ENCODE data around the gene RIOK3.
A peak's percentile ranks its signal among the peaks of the same experiment; 100 is the strongest.

Gene RIOK3

DNA sequence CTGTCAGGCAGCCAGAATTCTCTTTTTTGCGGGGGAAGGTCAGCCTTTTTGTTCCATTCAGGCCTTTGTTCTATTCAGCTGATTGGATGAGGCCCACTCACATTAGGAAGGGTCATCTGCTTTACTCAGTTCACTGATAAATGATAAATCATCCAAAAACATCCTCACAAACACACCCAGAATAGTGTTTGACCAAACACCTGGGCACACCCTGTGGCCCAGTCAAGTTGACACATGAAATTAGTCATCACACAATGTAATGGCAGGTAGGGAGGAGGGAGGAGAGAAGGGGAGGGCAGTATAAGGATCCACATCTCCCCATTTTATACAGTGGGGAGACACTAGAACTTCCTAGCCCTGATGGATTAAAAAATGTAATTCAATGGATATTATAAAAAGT lies 41.9 kb downstream of the RIOK3 start:
- Histone ChIP-seq H3K27ac (no peak overlapping the region), H3K9me3 (peaks cover 10% of the 10 kb centered on the region), H3K4me2 (no peak overlapping the region), H3K27me3 (no peaks in the 10 kb centered on the region), H3K4me1 (peaks cover 28% of the 10 kb centered on the region; the same call in 1 of the 2 replicates), H3K36me3 (no peaks in the 10 kb centered on the region), H4K20me1 (no peaks in the 10 kb centered on the region), H3K4me3 (no peak overlapping the region), H3K9ac (no peak overlapping the region)
- no peak for TF ChIP-seq Cebpa-rat (IDR thresholded peaks at IDR 0.05)

DNA sequence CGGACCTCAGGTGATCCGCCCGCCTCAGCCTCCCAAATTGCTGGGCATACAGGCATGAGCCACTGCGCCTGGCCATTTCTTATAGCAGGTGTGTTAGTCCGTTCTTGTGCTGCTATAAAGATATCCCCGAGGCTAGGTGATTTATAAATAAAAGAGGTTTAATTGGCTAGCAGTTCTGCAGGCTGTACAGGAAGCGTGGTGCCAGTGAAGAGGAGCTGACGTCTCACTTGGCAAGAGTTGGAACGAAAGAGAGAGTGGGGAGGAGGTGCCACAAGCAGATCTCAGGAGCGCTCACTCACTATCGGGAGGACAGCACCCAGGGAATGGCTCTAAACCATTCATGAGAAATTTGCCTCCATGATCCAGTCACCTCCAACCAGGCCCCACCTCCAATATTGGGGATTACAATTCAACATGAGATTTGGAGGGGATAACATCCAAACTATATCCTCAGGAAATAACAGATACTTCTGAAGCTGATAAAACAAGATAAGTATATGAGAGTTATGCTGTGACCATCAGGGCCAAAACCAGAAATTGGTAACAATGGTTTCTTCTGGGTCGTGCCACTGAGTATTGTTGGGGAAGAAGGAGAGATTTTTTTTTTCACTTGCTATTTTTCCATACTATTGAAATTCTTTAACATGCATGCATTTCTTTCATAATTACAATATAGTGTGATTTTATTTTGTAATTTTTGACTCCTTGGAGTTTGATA lies 42.8 kb downstream of the RIOK3 start:
- H3K27ac ChIP-seq = no peak overlapping the region
- TF ChIP-seq Cebpa-rat (IDR thresholded peaks at IDR 0.05) = no peak
- H3K4me2 ChIP-seq = no peak overlapping the region
- peaks cover 1% of the 10 kb centered on the region for H3K9me3 ChIP-seq
- peaks cover 28% of the 10 kb centered on the region; the same call in 1 of the 2 replicates for H3K4me1 ChIP-seq
- no peaks in the 10 kb centered on the region for H3K27me3 ChIP-seq
- H3K4me3 ChIP-seq = no peak overlapping the region
- H3K36me3 ChIP-seq = no peaks in the 10 kb centered on the region
- H3K9ac ChIP-seq = no peak overlapping the region
- H4K20me1 ChIP-seq = no peaks in the 10 kb centered on the region

- TF ChIP-seq Cebpa-rat (IDR thresholded peaks at IDR 0.05) = no peak
- Histone ChIP-seq H3K4me3 (no peak overlapping the region), H3K27ac (no peak overlapping the region)
These were observed 45.0 kb downstream of the RIOK3 start for GRCh38 chr18:23498117-23498516.

GRCh38 chr18:23498877-23499276 lies 45.8 kb downstream of the RIOK3 start:
- H3K27ac ChIP-seq = no peak overlapping the region
- H3K27me3 ChIP-seq = no peaks in the 10 kb centered on the region
- no peaks in the 10 kb centered on the region for H3K36me3 ChIP-seq
- peaks cover 41% of the 10 kb centered on the region for H3K4me1 ChIP-seq
- H3K9ac ChIP-seq = no peak overlapping the region
- H4K20me1 ChIP-seq = peaks cover 5% of the 10 kb centered on the region
- TF ChIP-seq Cebpa-rat (IDR thresholded peaks at IDR 0.05) = no peak
- H3K4me3 ChIP-seq = no peak overlapping the region
- H3K4me2 ChIP-seq = peak overlapping the region; percentile 27; the same call in 1 of the 2 replicates
- H3K9me3 ChIP-seq = no peaks in the 10 kb centered on the region

More at GRCh38 chr18:23498117-23498516, 45.0 kb downstream of the RIOK3 start:
- peaks cover 40% of the 10 kb centered on the region for H3K4me1 ChIP-seq
- no peaks in the 10 kb centered on the region for H3K27me3 ChIP-seq
- H3K4me2 ChIP-seq = peak overlapping the region; percentile 27
- no peaks in the 10 kb centered on the region for H4K20me1 ChIP-seq
- no peaks in the 10 kb centered on the region for H3K9me3 ChIP-seq
- H3K36me3 ChIP-seq = no peaks in the 10 kb centered on the region
- no peak overlapping the region for H3K9ac ChIP-seq

DNA sequence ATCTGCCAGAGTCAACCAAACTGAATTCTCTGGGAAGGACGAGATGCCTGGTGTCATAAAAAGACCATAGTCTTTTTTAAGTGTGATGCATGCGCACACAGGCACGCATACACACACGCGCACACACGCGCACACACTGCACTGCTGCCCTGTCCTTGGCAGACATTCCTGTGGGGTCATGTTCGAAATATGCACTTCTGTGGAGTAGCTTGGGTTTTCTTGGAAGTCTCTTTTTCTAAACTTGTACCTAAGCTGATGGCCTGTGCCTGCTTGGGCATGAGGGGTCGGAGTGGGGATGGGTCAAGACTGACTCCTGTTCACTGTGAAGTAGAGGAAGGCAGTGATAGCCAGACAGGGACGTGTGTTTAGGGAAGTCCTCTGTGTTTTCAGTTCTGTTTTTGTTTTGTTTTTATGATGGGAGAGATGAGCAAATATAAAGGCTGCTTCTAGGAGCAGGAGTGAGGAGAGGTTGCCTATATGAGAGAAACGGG lies 46.2 kb downstream of the RIOK3 start:
- no peak overlapping the region for H3K4me3 ChIP-seq
- no peak overlapping the region for H3K27ac ChIP-seq
- no peaks in the 10 kb centered on the region for H3K36me3 ChIP-seq
- TF ChIP-seq Cebpa-rat (IDR thresholded peaks at IDR 0.05) = no peak
- H3K9me3 ChIP-seq = no peaks in the 10 kb centered on the region
- no peaks in the 10 kb centered on the region for H3K27me3 ChIP-seq
- H4K20me1 ChIP-seq = peaks cover 10% of the 10 kb centered on the region
- peak overlapping the region; percentile 27; the same call in 1 of the 2 replicates for H3K4me2 ChIP-seq
- no peak overlapping the region for H3K9ac ChIP-seq
- peaks cover 46% of the 10 kb centered on the region for H3K4me1 ChIP-seq

GRCh38 chr18:23501626-23502025 lies 48.5 kb downstream of the RIOK3 start:
- no peak overlapping the region for H3K4me3 ChIP-seq

DNA sequence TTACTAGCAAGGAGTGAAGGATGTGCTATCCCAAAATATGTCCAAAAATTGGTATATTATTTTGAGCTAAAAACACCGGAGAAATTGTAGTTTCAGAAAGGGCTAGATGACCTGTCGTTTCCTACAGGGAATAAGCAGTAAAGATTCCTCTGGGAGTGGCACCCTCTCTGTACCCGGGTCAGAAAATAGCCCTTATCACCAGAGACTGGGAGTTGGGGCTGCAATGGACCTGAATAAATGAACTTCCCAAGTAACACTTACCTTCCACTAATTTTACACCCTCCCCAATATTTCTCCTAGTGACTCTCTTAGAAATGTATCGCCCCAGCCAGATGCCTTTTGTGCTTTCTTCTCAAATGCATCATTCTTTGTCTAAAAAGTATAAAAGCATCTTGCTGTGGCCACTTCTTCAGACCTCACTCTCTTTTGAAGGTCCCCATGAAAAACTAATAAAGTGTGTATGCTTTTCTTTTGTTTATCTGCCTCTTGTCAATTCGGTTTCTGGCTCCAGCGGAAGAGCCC lies 49.5 kb downstream of the RIOK3 start:
- Histone ChIP-seq H3K4me2 (peak overlapping the region; percentile 94), H4K20me1 (peaks cover 34% of the 10 kb centered on the region), H3K9me3 (no peaks in the 10 kb centered on the region), H3K27ac (peak overlapping the region; percentile 93), H3K27me3 (no peaks in the 10 kb centered on the region), H3K36me3 (peaks cover 14% of the 10 kb centered on the region), H3K4me1 (peaks cover 52% of the 10 kb centered on the region), H3K9ac (peak overlapping the region; percentile 90), H3K4me3 (peak overlapping the region; percentile 98)
- TF ChIP-seq Cebpa-rat (IDR thresholded peaks at IDR 0.05) = no peak

More at GRCh38 chr18:23501626-23502025, 48.5 kb downstream of the RIOK3 start:
- Histone ChIP-seq H3K4me1 (peaks cover 53% of the 10 kb centered on the region), H3K27ac (no peak overlapping the region), H3K36me3 (peaks cover 5% of the 10 kb centered on the region), H3K4me2 (no peak overlapping the region), H3K9me3 (no peaks in the 10 kb centered on the region), H4K20me1 (peaks cover 33% of the 10 kb centered on the region), H3K9ac (no peak overlapping the region), H3K27me3 (no peaks in the 10 kb centered on the region)
- TF ChIP-seq Cebpa-rat (IDR thresholded peaks at IDR 0.05) = no peak

- H3K4me3 ChIP-seq = peak within 1 kb of the TSS; percentile 98
- no peaks in the 10 kb centered on the region for H3K9me3 ChIP-seq
- peak within 1 kb of the TSS; percentile 93 for H3K27ac ChIP-seq
- no peak for TF ChIP-seq Cebpa-rat (IDR thresholded peaks at IDR 0.05)
- peaks cover 45% of the 10 kb centered on the region for H3K4me1 ChIP-seq
- H3K36me3 ChIP-seq = peaks cover 20% of the 10 kb centered on the region
- H3K9ac ChIP-seq = peak within 1 kb of the TSS; percentile 90
- no peaks in the 10 kb centered on the region for H3K27me3 ChIP-seq
- H4K20me1 ChIP-seq = peaks cover 34% of the 10 kb centered on the region
- peak within 1 kb of the TSS; percentile 96 for H3K4me2 ChIP-seq
These were observed 50.2 kb downstream of the RIOK3 start, which contains the start of gene RMC1 for GRCh38 chr18:23503038-23503962. RMC1 (plus strand) TSS chr18:23503511; CDS start chr18:23503619, 108 bp downstream.

- peak overlapping the region; percentile 96 for H3K4me2 ChIP-seq
- H3K27me3 ChIP-seq = no peaks in the 10 kb centered on the region
- TF ChIP-seq Cebpa-rat (IDR thresholded peaks at IDR 0.05) = no peak
- peak overlapping the region; percentile 90 for H3K9ac ChIP-seq
- H3K4me3 ChIP-seq = peak overlapping the region; percentile 98
- H4K20me1 ChIP-seq = peaks cover 34% of the 10 kb centered on the region
- no peaks in the 10 kb centered on the region for H3K9me3 ChIP-seq
- peaks cover 38% of the 10 kb centered on the region for H3K4me1 ChIP-seq
- peak overlapping the region; percentile 93 for H3K27ac ChIP-seq
- peaks cover 25% of the 10 kb centered on the region for H3K36me3 ChIP-seq
These were observed 50.9 kb downstream of the RIOK3 start for GRCh38 chr18:23503963-23504344.

Measured in BLaER1 (cell line).